H1 (cell line): ENCODE results near the gene WBP4. TPM values are rescaled to one million over a fixed set of nuclear protein-coding genes. Genes with fewer than 3 reads are reported as not detected.

Source experiments
- CTCF ChIA-PET: fragments of 300-600 bp; sonication (Branson Sonifier 250); formaldehyde crosslinking; loops from one replicate; lab custom pipeline; 2021; ENCODE audit not compliant: partially characterized antibody; lab: Charles Lee
- POLR2A ChIA-PET: fragments of 300-600 bp; sonication (Branson Sonifier 250); formaldehyde crosslinking; loops from one replicate; lab custom pipeline; 2021; ENCODE audit warnings: inconsistent platforms; ENCODE audit not compliant: partially characterized antibody; lab: Charles Lee
- DNase-seq, 2 experiments: peaks; one replicate each; pipeline versions ENCODE4 v3.0.0 to v3.0.0-alpha.2; 2010 to 2022; ENCODE audit warnings: low spot score in 2 of 2, low read depth in 1 of 2, mixed read lengths in 1 of 2
- FAIRE-seq: peaks from 2 replicates; lab custom pipeline; 2011; peaks lifted over from hg19 to GRCh38; lab: Jason Lieb, UNC
- H2AFZ ChIP-seq: 2 replicates; pipeline ENCODE4 v1.8.1; 2012; ENCODE audit warnings: low read length, inconsistent platforms
- H2AK5ac ChIP-seq: 2 replicates; pipeline ENCODE4 v1.6.1; 2013; ENCODE audit warnings: low read depth, low read length
- H2BK120ac ChIP-seq: replicated peaks from 2 replicates; pipeline ENCODE3; 2013; ENCODE audit warnings: low read depth, low read length, inconsistent platforms
- H2BK12ac ChIP-seq: 2 replicates; pipeline ENCODE4 v1.6.1; 2013; ENCODE audit warnings: low read depth, low read length
- H2BK15ac ChIP-seq: 2 replicates; pipeline ENCODE4 v1.6.1; 2013; ENCODE audit warnings: low read length
- H2BK20ac ChIP-seq: 2 replicates; pipeline ENCODE4 v1.6.1; 2013; ENCODE audit warnings: low read length
- H2BK5ac ChIP-seq: 2 replicates; pipeline ENCODE4 v1.6.1; 2013; ENCODE audit warnings: low read depth, low read length
- H3K14ac ChIP-seq: 2 replicates; pipeline ENCODE4 v1.6.1; 2013; ENCODE audit warnings: inconsistent platforms; ENCODE audit not compliant: insufficient read length
- H3K18ac ChIP-seq: 2 replicates; pipeline ENCODE4 v1.6.1; 2013; ENCODE audit warnings: low read length; ENCODE audit errors: extremely low read depth
- H3K23ac ChIP-seq: 2 replicates; pipeline ENCODE4 v1.6.1; 2013; ENCODE audit warnings: inconsistent platforms; ENCODE audit not compliant: insufficient read length
- H3K23me2 ChIP-seq: 2 replicates; pipeline ENCODE4 v1.6.1; 2013; ENCODE audit warnings: low read depth, low read length
- H3K27ac ChIP-seq: 2 replicates; pipeline ENCODE4 v1.6.1; 2011; ENCODE audit warnings: low read depth, low read length, inconsistent platforms
- H3K27me3 ChIP-seq, 4 experiments: replicated peaks in 1 of 4; 1 replicate in 1 of 4; 2 replicates in 3 of 4; pipeline versions ENCODE4 v1.6.1 to v1.8.1; 2011 to 2013; ENCODE audit warnings: low read length in 3 of 4, mild to moderate bottlenecking in 3 of 4, inconsistent platforms in 2 of 4, mixed read lengths in 2 of 4, moderate library complexity in 1 of 4; ENCODE audit not compliant: control insufficient read depth in 3 of 4, insufficient read depth in 3 of 4; ENCODE audit errors: extremely low read depth in 1 of 4
- H3K36me3 ChIP-seq, 4 experiments: 2 replicates each; pipeline versions ENCODE4 v1.6.1 to v1.8.1; 2011 to 2013; ENCODE audit warnings: mild to moderate bottlenecking in 4 of 4, low read length in 3 of 4, moderate library complexity in 2 of 4, control low read depth in 1 of 4, inconsistent platforms in 1 of 4; ENCODE audit not compliant: insufficient read depth in 4 of 4, control insufficient read depth in 2 of 4
- H3K4ac ChIP-seq: replicated peaks from 2 replicates; pipeline ENCODE3; 2013; ENCODE audit warnings: low read length, low read depth, mixed read lengths, inconsistent platforms; ENCODE audit not compliant: insufficient read length
- H3K4me1 ChIP-seq, 4 experiments: replicated peaks in 1 of 4; 1 replicate in 1 of 4; 2 replicates in 3 of 4; pipeline versions ENCODE4 v1.6.1 to v1.8.1; 2011 to 2013; ENCODE audit warnings: low read length in 3 of 4, inconsistent platforms in 2 of 4, mixed read lengths in 1 of 4; ENCODE audit not compliant: insufficient read depth in 4 of 4, control insufficient read depth in 3 of 4
- H3K4me2 ChIP-seq, 2 experiments: 2 replicates each; pipeline versions ENCODE4 v1.6.1 to v1.8.1; 2011 to 2013; ENCODE audit warnings: low read depth in 2 of 2, low read length in 2 of 2, control low read depth in 1 of 2, inconsistent platforms in 1 of 2, mild to moderate bottlenecking in 1 of 2; ENCODE audit not compliant: insufficient read depth in 1 of 2
- H3K4me3 ChIP-seq, 4 experiments: fragments of 200-600, 300-600 bp in 1 of 4; sonication (generic), shearing (Covaris generic), sonication (Bioruptor Twin) in 1 of 4; 2 replicates each; pipeline versions ENCODE4 v1.5.1 to v1.8.1; 2011 to 2016; ENCODE audit warnings: low read length in 4 of 4, low read depth in 3 of 4, control low read depth in 2 of 4, inconsistent platforms in 2 of 4, mild to moderate bottlenecking in 2 of 4, mixed read lengths in 1 of 4, moderate library complexity in 1 of 4; ENCODE audit not compliant: insufficient read depth in 2 of 4; ENCODE audit errors: extremely low read depth in 1 of 4
- H3K56ac ChIP-seq: replicated peaks from 2 replicates; pipeline ENCODE3; 2013; ENCODE audit warnings: low read depth, mild to moderate bottlenecking, mixed read lengths, low read length, inconsistent platforms; ENCODE audit not compliant: insufficient read length
- H3K79me1 ChIP-seq: 2 replicates; pipeline ENCODE4 v1.6.1; 2013; ENCODE audit warnings: low read depth, low read length, control low read depth
- H3K79me2 ChIP-seq, 2 experiments: 2 replicates each; pipeline versions ENCODE4 v1.6.1 to v1.8.1; 2012 to 2013; ENCODE audit warnings: low read length in 2 of 2, mild to moderate bottlenecking in 2 of 2, inconsistent platforms in 1 of 2; ENCODE audit not compliant: insufficient read depth in 2 of 2, control insufficient read depth in 1 of 2
- H3K9ac ChIP-seq, 4 experiments: replicated peaks in 1 of 4; 1 replicate in 1 of 4; 2 replicates in 3 of 4; pipeline versions ENCODE4 v1.6.1 to v1.8.1; 2011 to 2013; ENCODE audit warnings: low read depth in 3 of 4, low read length in 3 of 4, control low read depth in 2 of 4, mild to moderate bottlenecking in 2 of 4, moderate library complexity in 2 of 4, inconsistent platforms in 1 of 4; ENCODE audit errors: extremely low read depth in 1 of 4
- H3K9me3 ChIP-seq, 2 experiments: 2 replicates each; pipeline versions ENCODE4 v1.6.1 to v1.8.1; 2012 to 2013; ENCODE audit warnings: mild to moderate bottlenecking in 2 of 2, moderate library complexity in 2 of 2, control low read depth in 1 of 2, inconsistent platforms in 1 of 2, low read depth in 1 of 2, low read length in 1 of 2, mixed read lengths in 1 of 2; ENCODE audit not compliant: insufficient read depth in 2 of 2
- H4K20me1 ChIP-seq, 2 experiments: replicated peaks in 1 of 2; 2 replicates each; pipeline versions ENCODE3 to v1.8.1; 2011 to 2013; ENCODE audit warnings: inconsistent platforms in 2 of 2, low read length in 2 of 2, mild to moderate bottlenecking in 1 of 2; ENCODE audit not compliant: insufficient read depth in 2 of 2, control insufficient read depth in 1 of 2
- H4K5ac ChIP-seq: 2 replicates; pipeline ENCODE4 v1.6.1; 2013; ENCODE audit warnings: low read length, low read depth, mixed read lengths, inconsistent platforms; ENCODE audit not compliant: insufficient read length
- H4K8ac ChIP-seq: 2 replicates; pipeline ENCODE4 v1.8.0; 2013; ENCODE audit warnings: mild to moderate bottlenecking, moderate library complexity, low read length, inconsistent platforms; ENCODE audit not compliant: insufficient read depth; ENCODE audit errors: extremely low read depth
- H4K91ac ChIP-seq: replicated peaks from 2 replicates; pipeline ENCODE3; 2013; ENCODE audit warnings: low read length, mixed read lengths, inconsistent platforms; ENCODE audit not compliant: insufficient read length
- ATF2 ChIP-seq: IDR thresholded peaks from 2 replicates; pipeline ENCODE4 v1.6.1; 2012; ENCODE audit warnings: low read length, inconsistent platforms
- CREB1 ChIP-seq: IDR thresholded peaks from 2 replicates; pipeline ENCODE4 v1.6.1; 2012; ENCODE audit warnings: inconsistent platforms
- GTF2F1 ChIP-seq: IDR thresholded peaks from 2 replicates; pipeline ENCODE4 v1.6.1; 2012; ENCODE audit warnings: low read depth, low read length, improper control_type of control experiment, borderline replicate concordance
- HDAC6 ChIP-seq: IDR thresholded peaks from one replicate; pipeline ENCODE4 v1.7.1; 2012; ENCODE audit warnings: low read depth, mild to moderate bottlenecking, inconsistent platforms, low read length, moderate library complexity
- NANOG ChIP-seq: IDR thresholded peaks from 2 replicates; pipeline ENCODE4 v1.6.1; 2011; ENCODE audit warnings: low read length, low read depth, mild to moderate bottlenecking, inconsistent platforms; ENCODE audit not compliant: insufficient read depth, poor library complexity, severe bottlenecking
- NRF1 ChIP-seq: IDR thresholded peaks from 2 replicates; pipeline ENCODE4 v1.6.1; 2011; ENCODE audit warnings: mild to moderate bottlenecking, low read depth, low read length, improper control_type of control experiment
- PHF8 ChIP-seq: fragments of 200-600 bp; sonication (generic); conservative IDR thresholded peaks from 2 replicates; pipeline ENCODE4 v1.7.1; 2012; ENCODE audit warnings: low read depth, mild to moderate bottlenecking, inconsistent platforms, low read length, moderate library complexity
- POU5F1 ChIP-seq: IDR thresholded peaks from 2 replicates; pipeline ENCODE4 v1.6.1; 2011; ENCODE audit warnings: low read depth, mild to moderate bottlenecking, low read length, moderate library complexity
- RAD21 ChIP-seq, 2 experiments: IDR thresholded peaks in 1 of 2; conservative IDR thresholded peaks in 1 of 2; 2 replicates each; pipeline ENCODE4 v1.6.1; 2011; ENCODE audit warnings: low read depth in 2 of 2, low read length in 2 of 2, improper control_type of control experiment in 1 of 2, inconsistent platforms in 1 of 2, mild to moderate bottlenecking in 1 of 2, moderate library complexity in 1 of 2
- SP2 ChIP-seq: IDR thresholded peaks from 2 replicates; pipeline ENCODE4 v1.6.1; 2012; ENCODE audit warnings: mild to moderate bottlenecking, low read length, inconsistent platforms
- SP4 ChIP-seq: IDR thresholded peaks from 2 replicates; pipeline ENCODE4 v1.6.1; 2012; ENCODE audit warnings: low read length, inconsistent platforms
- SRF ChIP-seq: IDR thresholded peaks from 2 replicates; pipeline ENCODE4 v1.6.1; 2011; ENCODE audit warnings: mild to moderate bottlenecking, low read depth, low read length, moderate library complexity
- TAF7 ChIP-seq: optimal IDR thresholded peaks from 2 replicates; pipeline ENCODE3; 2011; ENCODE audit warnings: low read depth, mild to moderate bottlenecking, inconsistent platforms, low read length, moderate library complexity, borderline replicate concordance
- WGBS, 2 experiments: shearing (Covaris generic) in 1 of 2; methylation state at CpG; one replicate each; pipeline versions ENCODE4 v1.1.6 to v1.1.7; 2013 to 2015; ENCODE audit warnings: low lambda C conversion rate in 2 of 2, mixed read lengths in 2 of 2, inconsistent platforms in 1 of 2, low coverage in 1 of 2, missing lambda C conversion rate in 1 of 2; ENCODE audit not compliant: insufficient replicate concordance in 2 of 2, insufficient coverage in 1 of 2, insufficient read length in 1 of 2; ENCODE audit errors: extremely low coverage in 1 of 2, missing lambda C conversion rate in 1 of 2; 5-methylcytosine and 5-hydroxymethylcytosine counted together
- polyA plus RNA-seq, 7 experiments: library from polyadenylated mRNA; depleted of rRNA in 3 of 7; stranded (reverse) in 5 of 7; unstranded in 2 of 7; fragments of >200 nt in 5 of 7; fragments of 200-250 nt in 2 of 7; gene quantifications; 1 replicate in 5 of 7; 2 replicates in 1 of 7; 4 replicates in 1 of 7; pipeline versions ENCODE4 v1.2.1 to v1.2.3, GENCODE V29; 2011 to 2013; ENCODE audit warnings: missing spikeins in 2 of 7, mixed read lengths in 2 of 7
- total RNA-seq: library from RNA; stranded (reverse); fragmentation: NEBNext Ultra II Directional; extraction: Animal tissue kit (Norgen Biotek cat#: 25700); gene quantifications from 2 replicates; pipeline ENCODE4 v1.2.1, GENCODE V29; 2021

WBP4 gene
- total and polyA plus RNA-seq, 2 of the 8 experiments (the other 6 are each of a cell fraction or from before 2014, with no cell fraction given), result 3.0 to 10.0 TPM

- Histone ChIP-seq H3K23me2 (no peaks in the 10 kb centered on the region), H3K36me3 (no peaks in the 10 kb centered on the region), H2BK5ac (no peak overlapping the region), H4K20me1 (no peaks in the 10 kb centered on the region), H2BK15ac (no peak overlapping the region), H3K18ac (no peak overlapping the region), H3K4me3 (no peak overlapping the region), H3K27ac (no peak overlapping the region), H3K56ac (no peak overlapping the region), H3K14ac (no peak overlapping the region), H4K8ac (no peak overlapping the region), H3K23ac (no peak overlapping the region), H3K79me2 (no peaks in the 10 kb centered on the region), H2AK5ac (no peak overlapping the region), H3K9ac (no peak overlapping the region), H3K9me3 (no peaks in the 10 kb centered on the region), H3K4me1 (peaks cover 0 to 20% (median 0%) of the 10 kb centered on the region in 4 experiments; a peak in 4 of 7 replicates), H2BK12ac (no peak overlapping the region), H2BK120ac (no peak overlapping the region), H3K4me2 (no peak overlapping the region), H3K79me1 (no peaks in the 10 kb centered on the region), H2BK20ac (no peak overlapping the region), H2AFZ (no peak overlapping the region), H4K5ac (no peak overlapping the region), H4K91ac (no peak overlapping the region), H3K27me3 (no peaks in the 10 kb centered on the region), H3K4ac (no peak overlapping the region)
- 83% methylated on average over 2 of the region's 2 CpGs; no CpG with 5 or more reads in 1 of the 2 experiments for WGBS, 2 experiments
- POLR2A ChIA-PET, result no interaction called here
- CTCF ChIA-PET, result interaction anchor here (0.7 to 1.7 kb wide), 2 partner anchors 38 to 245 kb away, joined by 3 to 8 read pairs; no protein-coding TSS in a partner anchor
- no peak for DNase-seq
- FAIRE-seq, result no peak
- TF ChIP-seq NANOG, result no peak
- no peak for TF ChIP-seq GTF2F1
- no peak for TF ChIP-seq POU5F1
- no peak for TF ChIP-seq HDAC6
- no peak for TF ChIP-seq RAD21 (IDR thresholded peaks at IDR 0.05 in 1 of 2, conservative IDR thresholded peaks at IDR 0.05 in 1 of 2; ENCODE audit: low read depth in 2 of 2, low read length in 2 of 2)
- TF ChIP-seq CREB1, result no peak
- no peak for TF ChIP-seq TAF7
- TF ChIP-seq SRF, result no peak
- TF ChIP-seq ATF2, result no peak
- no peak for TF ChIP-seq SP4
- TF ChIP-seq NRF1, result no peak
- no peak for TF ChIP-seq SP2
- no peak for TF ChIP-seq PHF8
Measured at GRCh38 chr13:41017159-41017558, 44.1 kb upstream of the WBP4 start.
